ENCODE data around the gene LRRC7.

LRRC7 gene

DNA sequence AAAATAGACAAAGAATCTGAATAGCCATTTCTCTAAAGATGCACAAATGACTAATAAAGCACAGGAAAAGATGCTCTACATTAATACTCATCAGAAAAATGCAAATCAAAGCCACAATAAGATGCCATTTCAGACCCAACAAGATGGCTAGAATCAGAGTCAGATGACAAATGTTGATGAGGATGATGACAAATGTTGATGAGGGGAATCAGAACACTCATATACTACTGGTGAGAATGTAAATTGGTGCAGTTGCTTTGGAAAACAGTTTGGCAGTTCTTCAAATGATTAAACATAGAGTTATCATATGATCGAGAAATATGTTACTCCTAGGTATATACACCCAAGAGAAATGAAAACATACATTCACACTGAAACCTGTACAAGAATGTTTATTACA is 603.8 kb downstream of the LRRC7 start:
- TF ChIP-seq, protein P1, sequence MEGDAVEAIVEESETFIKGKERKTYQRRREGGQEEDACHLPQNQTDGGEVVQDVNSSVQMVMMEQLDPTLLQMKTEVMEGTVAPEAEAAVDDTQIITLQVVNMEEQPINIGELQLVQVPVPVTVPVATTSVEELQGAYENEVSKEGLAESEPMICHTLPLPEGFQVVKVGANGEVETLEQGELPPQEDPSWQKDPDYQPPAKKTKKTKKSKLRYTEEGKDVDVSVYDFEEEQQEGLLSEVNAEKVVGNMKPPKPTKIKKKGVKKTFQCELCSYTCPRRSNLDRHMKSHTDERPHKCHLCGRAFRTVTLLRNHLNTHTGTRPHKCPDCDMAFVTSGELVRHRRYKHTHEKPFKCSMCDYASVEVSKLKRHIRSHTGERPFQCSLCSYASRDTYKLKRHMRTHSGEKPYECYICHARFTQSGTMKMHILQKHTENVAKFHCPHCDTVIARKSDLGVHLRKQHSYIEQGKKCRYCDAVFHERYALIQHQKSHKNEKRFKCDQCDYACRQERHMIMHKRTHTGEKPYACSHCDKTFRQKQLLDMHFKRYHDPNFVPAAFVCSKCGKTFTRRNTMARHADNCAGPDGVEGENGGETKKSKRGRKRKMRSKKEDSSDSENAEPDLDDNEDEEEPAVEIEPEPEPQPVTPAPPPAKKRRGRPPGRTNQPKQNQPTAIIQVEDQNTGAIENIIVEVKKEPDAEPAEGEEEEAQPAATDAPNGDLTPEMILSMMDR (IDR thresholded peaks at IDR 0.05; ENCODE audit: unreplicated experiment in 3 of 3): no peak
- H3K27ac Mint-ChIP-seq: no peak overlapping the region
- peaks cover 41% of the 10 kb centered on the region for H3K36me3 Mint-ChIP-seq (ENCODE audit: low read depth)
- H3K4me1 Mint-ChIP-seq: no peaks in the 10 kb centered on the region
- no peaks in the 10 kb centered on the region for H3K9me3 Mint-ChIP-seq
- H3K4me3 Mint-ChIP-seq: no peak overlapping the region
- no peaks in the 10 kb centered on the region for H3K27me3 Mint-ChIP-seq (ENCODE audit: low read depth)
